NOMO-1 (cell line): ENCODE results near the gene CLBA1.
"Not testable (repeated sequence)": the region's sequence is repeated elsewhere in the genome, so short reads cannot be mapped to it uniquely, and the experiment has no call there.

Source experiments
- DNase-seq, 2 experiments: peaks; one replicate each; lab custom pipeline; 2025; ENCODE audit not compliant: unreplicated experiment in 2 of 2; lab: John Stamatoyannopoulos, UW

The CLBA1 gene

GRCh38 chr14:104985675-104986486 lies at the start of gene CLBA1:
Gene CLBA1 (plus strand): TSS chr14:104985788. CDS start chr14:104986432, 644 bp downstream.
- DNase-seq = peak; percentile 83 to 91

GRCh38 chr14:104935955-104936354 lies 49.6 kb upstream of the CLBA1 start:
- DNase-seq = no peak

- no peak for DNase-seq
Measured at GRCh38 chr14:104936361-104937155, 49.0 kb upstream of the CLBA1 start.

- DNase-seq = no peak
Measured at GRCh38 chr14:104937161-104937560, 48.4 kb upstream of the CLBA1 start.

DNA sequence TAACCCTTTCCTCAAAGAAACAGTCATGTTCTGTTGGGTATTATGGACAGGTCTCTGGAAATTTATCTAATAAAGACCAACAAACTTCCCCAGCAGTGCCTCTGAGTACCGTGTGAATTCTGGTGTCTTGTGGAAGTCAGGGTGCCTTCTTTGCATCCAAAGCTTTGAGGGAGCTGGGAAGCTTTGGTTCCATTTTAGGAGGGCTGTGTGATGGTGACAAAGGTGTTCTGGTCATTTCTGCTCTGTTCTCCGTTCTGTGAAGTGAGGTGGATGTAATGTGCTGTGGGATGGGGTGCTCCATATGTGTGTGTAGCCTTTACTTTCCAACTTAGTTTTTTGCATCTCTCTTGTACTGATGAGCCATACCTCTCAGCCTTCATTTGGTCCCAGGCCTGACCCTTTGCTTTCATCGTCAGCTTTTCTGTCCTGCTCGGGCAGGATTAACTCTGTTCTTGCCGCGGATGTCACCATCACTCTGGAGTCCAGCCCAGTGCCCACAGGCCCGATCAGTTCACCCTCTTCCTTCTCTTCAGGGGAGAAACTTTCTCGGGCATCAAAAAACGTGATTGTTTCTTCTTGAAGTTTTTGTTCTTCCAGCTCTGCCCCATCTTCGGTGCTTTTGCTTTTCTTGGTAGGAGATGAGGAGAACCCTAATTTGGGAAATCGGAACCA lies 47.8 kb upstream of the CLBA1 start:
- DNase-seq = no peak

DNA sequence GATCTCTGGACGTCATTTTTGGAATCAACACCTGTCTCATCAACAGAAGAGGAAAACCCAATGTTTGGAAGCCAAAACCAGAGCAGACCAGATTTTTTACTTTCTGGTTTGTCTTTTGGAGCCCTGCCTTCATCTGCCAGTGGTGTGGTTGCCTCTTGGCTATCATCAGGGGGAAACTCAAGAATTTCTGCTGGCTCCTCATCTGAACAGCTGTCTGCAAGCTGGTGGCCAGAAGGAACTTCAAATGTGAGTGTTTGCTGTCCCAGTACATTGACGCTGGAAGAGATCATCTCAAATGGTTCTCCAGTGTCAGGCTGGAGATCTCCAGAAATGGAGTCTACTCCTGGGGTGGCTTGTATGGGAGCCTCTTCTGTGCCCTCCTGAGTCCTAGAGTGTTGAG lies 47.2 kb upstream of the CLBA1 start:
- no peak for DNase-seq

DNA sequence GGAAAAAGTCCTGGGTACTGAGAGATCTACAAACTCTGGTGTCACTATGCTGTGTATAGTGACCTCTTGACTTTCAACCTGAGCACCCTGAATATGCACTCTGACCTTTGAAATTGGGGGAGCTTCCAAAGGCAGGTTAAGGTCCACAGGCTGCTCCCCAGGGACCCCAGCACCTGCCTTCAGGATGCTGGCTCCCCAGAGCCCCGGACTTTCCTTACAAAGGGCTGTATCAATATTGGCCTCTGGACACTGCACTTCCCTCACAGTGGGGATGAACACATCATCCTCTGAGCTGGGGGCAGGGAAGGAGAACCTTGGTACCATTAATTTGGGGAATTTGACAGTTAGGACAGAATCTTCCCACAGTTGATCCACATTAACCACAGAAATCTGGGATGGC lies 46.6 kb upstream of the CLBA1 start:
- DNase-seq = no peak

DNA sequence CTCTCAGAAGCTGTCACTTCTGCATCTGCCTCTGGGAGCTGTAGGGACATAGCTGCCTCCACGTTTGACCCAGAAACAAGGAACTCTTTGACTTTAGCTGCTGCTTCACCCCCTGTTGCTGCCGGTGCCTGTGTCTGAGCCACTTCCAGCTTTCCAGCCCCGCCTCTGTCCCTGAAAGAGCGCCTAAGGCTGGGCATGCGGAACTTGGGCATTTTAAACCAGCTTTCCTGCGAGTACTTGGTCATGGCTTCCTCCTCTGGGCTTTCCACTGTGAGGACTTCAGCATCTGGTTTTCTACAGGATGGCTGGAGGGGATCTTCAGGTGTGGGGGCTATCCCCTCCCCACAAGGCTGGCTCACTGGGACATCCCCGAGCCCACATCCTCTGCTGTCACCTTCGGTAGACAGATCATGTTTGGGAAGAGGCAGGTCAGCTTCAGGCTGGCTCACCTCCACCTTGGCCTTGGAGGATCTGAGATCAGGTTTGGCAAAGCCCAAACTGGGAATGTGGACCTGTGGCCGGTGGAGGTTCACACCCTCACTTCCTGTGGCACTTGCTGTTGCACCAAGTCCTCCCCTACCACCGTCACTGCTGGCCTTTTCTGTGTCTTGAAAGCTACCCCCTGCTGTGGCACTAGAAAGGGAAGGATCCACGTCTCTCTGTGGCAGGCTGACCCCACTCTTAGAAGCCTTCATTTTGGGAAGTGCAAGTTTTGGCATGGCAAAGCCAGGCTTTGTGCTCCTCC lies 45.8 kb upstream of the CLBA1 start:
- DNase-seq = no peak

DNA sequence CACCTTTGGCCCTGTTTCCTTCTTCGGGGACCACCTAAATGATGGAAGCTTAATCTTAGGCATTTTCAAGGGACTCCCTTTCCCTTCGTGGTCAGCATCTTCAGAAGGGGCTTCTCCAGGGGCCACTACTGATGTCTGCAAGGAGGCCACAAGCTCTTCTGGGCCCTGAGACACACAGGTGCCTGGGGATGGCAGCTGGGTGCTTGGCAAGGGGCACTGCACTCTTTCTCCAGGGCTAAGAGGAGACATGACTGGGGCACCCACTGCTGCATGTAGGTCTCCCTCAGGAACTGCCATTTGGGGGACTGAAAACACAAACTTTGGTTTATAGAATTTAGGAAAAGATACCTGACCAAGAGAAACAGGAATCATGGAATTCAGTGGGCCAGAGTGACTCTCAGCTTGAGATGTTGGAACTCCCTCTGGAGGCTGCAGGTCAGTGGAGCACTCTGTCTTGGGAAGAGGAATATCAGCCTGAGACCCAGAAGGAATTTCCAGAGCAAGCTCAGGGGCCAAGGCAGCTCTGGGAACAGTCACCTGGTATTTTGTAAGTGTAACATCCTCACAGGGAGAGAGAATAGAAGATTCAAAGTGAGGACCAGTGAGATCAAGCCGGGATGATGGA lies 45.0 kb upstream of the CLBA1 start:
- no peak for DNase-seq

GRCh38 chr14:104941508-104942365 lies 43.9 kb upstream of the CLBA1 start:
- no peak for DNase-seq

GRCh38 chr14:104942586-104942985 lies 43.0 kb upstream of the CLBA1 start:
- no peak for DNase-seq

DNA sequence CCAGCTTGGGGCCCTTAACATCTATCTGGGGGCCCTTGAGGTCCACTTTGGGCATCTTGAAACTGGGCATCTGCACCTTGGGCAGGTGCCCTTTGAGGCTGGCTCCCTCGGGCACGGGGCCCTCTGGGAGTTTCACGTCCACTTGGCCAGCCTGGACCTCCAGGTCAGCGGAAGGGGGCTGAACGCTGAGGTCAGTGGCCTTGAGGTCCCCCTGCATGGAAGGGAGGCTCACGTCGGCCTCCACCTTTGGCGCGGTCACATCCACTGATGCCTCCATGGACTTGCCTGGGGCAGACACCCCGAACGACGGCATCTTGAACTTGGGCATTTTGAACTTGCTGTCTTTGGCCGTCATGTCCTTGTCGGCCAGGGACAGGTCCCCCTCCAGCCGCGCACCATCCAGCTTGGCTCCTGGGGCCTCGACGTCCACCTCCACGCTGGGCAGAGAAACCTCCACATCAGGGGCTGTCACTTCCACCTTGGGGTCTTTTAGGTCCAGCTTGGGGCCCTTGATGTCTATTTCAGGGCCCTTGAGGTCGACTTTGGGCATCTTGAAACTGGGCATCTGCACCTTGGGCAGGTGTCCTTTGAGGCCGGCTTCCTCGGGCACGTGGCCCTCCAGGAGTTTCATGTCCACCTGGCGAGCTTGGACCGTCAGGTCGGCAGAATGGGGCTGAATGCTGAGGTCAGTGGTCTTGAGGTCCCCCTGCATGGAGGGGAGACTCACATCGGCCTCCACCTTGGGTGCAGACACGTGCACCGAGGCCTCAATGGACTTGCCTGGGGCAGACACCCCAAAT lies 42.2 kb upstream of the CLBA1 start:
- not testable (repeated sequence) for DNase-seq

DNA sequence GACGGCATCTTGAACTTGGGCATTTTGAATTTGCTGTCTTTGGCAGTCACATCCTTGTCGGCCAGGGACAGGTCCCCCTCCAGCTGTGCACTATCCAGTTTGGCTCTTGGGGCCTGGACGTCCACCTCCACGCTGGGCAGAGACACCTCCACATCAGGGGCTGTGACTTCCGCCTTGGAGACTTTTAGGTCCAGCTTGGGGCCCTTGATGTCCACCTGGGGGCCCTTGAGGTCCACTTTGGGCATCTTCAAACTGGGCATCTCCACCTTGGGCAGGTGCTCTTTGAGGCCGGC lies 41.6 kb upstream of the CLBA1 start:
- DNase-seq = not testable (repeated sequence)

GRCh38 chr14:104944436-104945205 lies 41.0 kb upstream of the CLBA1 start:
- not testable (repeated sequence) for DNase-seq

GRCh38 chr14:104945266-104945665 lies 40.3 kb upstream of the CLBA1 start:
- not testable (repeated sequence) for DNase-seq

- DNase-seq = not testable (repeated sequence)
Measured at GRCh38 chr14:104945986-104946965, 39.3 kb upstream of the CLBA1 start.

DNA sequence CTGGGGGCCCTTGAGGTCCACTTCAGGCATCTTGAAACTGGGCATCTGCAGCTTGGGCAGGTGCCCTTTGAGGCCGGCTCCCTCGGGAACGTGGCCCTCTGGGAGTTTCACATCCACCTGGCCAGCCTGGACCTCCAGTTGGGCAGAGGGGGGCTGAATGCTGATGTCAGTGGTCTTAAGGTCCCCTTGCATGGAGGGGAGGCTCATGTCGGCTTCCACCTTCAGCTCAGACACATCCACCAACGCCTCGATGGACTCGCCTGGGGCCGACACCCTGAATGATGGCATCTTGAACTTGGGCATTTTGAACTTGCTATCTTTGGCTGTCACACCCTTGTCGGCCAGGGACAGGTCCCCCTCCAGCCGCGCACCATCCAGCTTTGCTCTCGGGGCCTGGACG lies 38.4 kb upstream of the CLBA1 start:
- DNase-seq = not testable (repeated sequence)
